ENCODE data around the gene ADAMTS2.

- no peak for TF ChIP-seq MAX (IDR thresholded peaks at IDR 0.05)
- no peak for TF ChIP-seq EP300 (IDR thresholded peaks at IDR 0.05; ENCODE audit: borderline replicate concordance)
Measured at GRCh38 chr5:179294891-179295777, 50.1 kb downstream of the ADAMTS2 start.
